Chondrocyte (in vitro differentiated cells): ENCODE measurements around the gene TOE1. TPM values are rescaled to one million over a fixed set of nuclear protein-coding genes. Genes with fewer than 3 reads are reported as not detected.

Source experiments
- DNase-seq: peaks from one replicate; pipeline ENCODE4 v3.0.0; 2021; ENCODE audit warnings: mixed read lengths, low spot score
- H3K27ac Mint-ChIP-seq: one replicate; pipeline ENCODE4 v1.8.0; 2021; ENCODE audit warnings: mild to moderate bottlenecking, moderate library complexity, mixed read lengths; ENCODE audit not compliant: unreplicated experiment
- H3K27me3 Mint-ChIP-seq: 2 replicates; pipeline ENCODE4 v1.8.0; 2021; ENCODE audit warnings: low read depth, mixed read lengths
- H3K36me3 Mint-ChIP-seq: 2 replicates; pipeline ENCODE4 v1.8.0; 2021; ENCODE audit warnings: low read depth, mixed read lengths
- H3K4me1 Mint-ChIP-seq: 2 replicates; pipeline ENCODE4 v1.8.0; 2021; ENCODE audit warnings: low read depth, mild to moderate bottlenecking, mixed read lengths
- H3K4me3 Mint-ChIP-seq: one replicate; pipeline ENCODE4 v1.8.0; 2021; ENCODE audit warnings: mild to moderate bottlenecking, moderate library complexity, mixed read lengths; ENCODE audit not compliant: unreplicated experiment
- H3K9me3 Mint-ChIP-seq: 2 replicates; pipeline ENCODE4 v1.8.0; 2021; ENCODE audit warnings: low read depth, mixed read lengths
- CTCF ChIP-seq: fragments of 200-600 bp; sonication (generic); IDR thresholded peaks from 2 replicates; pipeline ENCODE4 v1.5.0; 2021; ENCODE audit warnings: antibody characterized with exemption, mild to moderate bottlenecking, moderate library complexity
- total RNA-seq: library from RNA; stranded (reverse); gene quantifications from 3 replicates; pipeline ENCODE4 v1.2.1, GENCODE V29; 2021

The TOE1 gene
- total RNA-seq, 1 donor from 2014 or later, result 5.2 TPM

GRCh38 chr1:45319761-45320160 lies 20.2 kb upstream of the TOE1 start:
- Mint-ChIP-seq H3K4me1 (no peaks in the 10 kb centered on the region), H3K4me3 (no peak overlapping the region), H3K36me3 (no peaks in the 10 kb centered on the region), H3K9me3 (no peaks in the 10 kb centered on the region), H3K27ac (no peak overlapping the region), H3K27me3 (no peaks in the 10 kb centered on the region)
- TF ChIP-seq CTCF, result no peak
- DNase-seq, result no peak

- Mint-ChIP-seq H3K4me1 (peaks cover 1% of the 10 kb centered on the region), H3K9me3 (no peaks in the 10 kb centered on the region), H3K36me3 (no peaks in the 10 kb centered on the region), H3K27ac (no peak overlapping the region), H3K4me3 (no peak overlapping the region), H3K27me3 (no peaks in the 10 kb centered on the region)
- DNase-seq, result no peak
- no peak for TF ChIP-seq CTCF
Observed at GRCh38 chr1:45321444-45321843, 18.5 kb upstream of the TOE1 start.

GRCh38 chr1:45322486-45323040 lies 17.4 kb upstream of the TOE1 start:
- Mint-ChIP-seq H3K36me3 (no peaks in the 10 kb centered on the region), H3K27me3 (no peaks in the 10 kb centered on the region), H3K4me1 (peaks cover 6% of the 10 kb centered on the region), H3K4me3 (no peak overlapping the region), H3K9me3 (no peaks in the 10 kb centered on the region), H3K27ac (no peak overlapping the region)
- no peak for TF ChIP-seq CTCF
- DNase-seq, result no peak

- peaks cover 6% of the 10 kb centered on the region for H3K36me3 Mint-ChIP-seq
- peaks cover 6% of the 10 kb centered on the region for H3K4me1 Mint-ChIP-seq
- no peaks in the 10 kb centered on the region for H3K27me3 Mint-ChIP-seq
- TF ChIP-seq CTCF, result no peak
- no peaks in the 10 kb centered on the region for H3K9me3 Mint-ChIP-seq
- peak overlapping the region; percentile 73 for H3K4me3 Mint-ChIP-seq
- DNase-seq, result no peak
- no peak overlapping the region for H3K27ac Mint-ChIP-seq
Observed at GRCh38 chr1:45325851-45326506, 14.0 kb upstream of the TOE1 start.

GRCh38 chr1:45326627-45327623 lies 13.0 kb upstream of the TOE1 start, which contains the start of gene HPDL:
Gene HPDL, plus strand, starts transcription at chr1:45326895. Its CDS starts 254 bp downstream, at chr1:45327149.
- DNase-seq, result no peak
- Mint-ChIP-seq H3K4me1 (peaks cover 6% of the 10 kb centered on the region), H3K9me3 (no peaks in the 10 kb centered on the region), H3K27me3 (no peaks in the 10 kb centered on the region), H3K27ac (peak within 1 kb of the TSS; percentile 59), H3K36me3 (peaks cover 7% of the 10 kb centered on the region), H3K4me3 (peak within 1 kb of the TSS; percentile 73)
- peak; percentile 26 for TF ChIP-seq CTCF
